GM19193 (cell line): Measurements from ENCODE around the gene SLAMF6.

ENCODE experiments used
- POLR2A ChIP-seq: IDR thresholded peaks from 4 replicates; pipeline ENCODE4 v1.6.1; 2011; ENCODE audit not compliant: insufficient read depth, insufficient read length; ENCODE audit errors: extremely low read depth

Gene SLAMF6

DNA sequence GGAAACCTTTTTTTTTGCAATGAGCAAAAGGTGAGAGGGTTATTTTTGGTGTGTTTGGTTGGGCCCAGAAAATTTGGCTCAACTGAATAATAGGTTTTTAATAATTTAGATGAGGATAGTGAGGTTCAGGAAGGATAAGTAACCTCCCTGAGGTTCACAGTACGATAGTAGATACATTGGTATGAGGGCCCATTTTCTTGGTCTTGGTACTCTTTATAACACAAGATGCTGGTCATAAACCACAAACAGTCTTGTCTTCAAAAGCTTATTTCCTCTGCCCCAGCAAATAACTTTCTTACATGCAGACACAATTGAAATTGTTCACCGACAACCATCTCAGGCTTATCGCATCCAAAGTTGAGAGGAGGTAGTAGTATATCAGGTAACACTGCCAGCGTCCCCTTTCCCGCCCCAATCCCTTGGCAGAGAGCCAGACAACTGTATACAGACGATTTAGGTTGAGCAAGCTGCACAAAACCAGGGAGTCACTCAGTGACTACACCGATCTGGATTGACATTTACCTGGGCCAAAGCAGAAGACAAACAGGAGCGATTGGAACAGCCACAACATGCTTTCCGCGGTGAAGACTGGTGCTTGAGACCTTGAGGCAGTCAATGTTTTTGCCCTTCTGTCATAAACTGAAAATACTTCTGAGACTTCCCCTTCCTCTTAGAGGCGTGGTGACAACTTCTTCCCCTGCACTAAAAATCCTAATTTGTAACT lies at the start of gene SLAMF6:
Gene SLAMF6 (minus strand): TSS at position 634 of the 724 bp plus-strand sequence. CDS start 63 bp downstream, at position 571.
- peak; percentile 69 for TF ChIP-seq POLR2A

GRCh38 chr1:160570840-160571239 lies 47.8 kb upstream of the SLAMF6 start:
- TF ChIP-seq POLR2A = no peak

DNA sequence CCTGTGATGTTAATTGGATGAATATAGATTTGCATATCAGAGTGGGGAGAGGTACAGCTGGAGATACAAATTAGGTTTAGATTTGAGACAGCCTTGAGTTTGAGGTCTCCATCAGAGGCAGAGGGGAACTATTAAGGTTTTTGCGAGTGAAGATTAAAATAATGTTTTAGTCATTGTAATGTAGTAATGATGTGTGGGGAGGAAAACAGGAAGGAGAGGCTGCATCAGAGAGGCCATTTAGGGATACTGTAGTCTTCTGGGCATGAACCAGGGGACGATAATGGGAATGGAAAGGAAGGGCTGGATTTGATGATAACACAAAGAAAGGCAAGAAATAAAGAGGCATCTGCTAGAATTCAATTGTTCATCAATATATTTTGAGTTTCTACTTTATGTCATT lies 46.8 kb upstream of the SLAMF6 start:
- TF ChIP-seq POLR2A = no peak

- TF ChIP-seq POLR2A = no peak
Observed at GRCh38 chr1:160567858-160568682, 45.0 kb upstream of the SLAMF6 start.

GRCh38 chr1:160567341-160567740 lies 44.3 kb upstream of the SLAMF6 start:
- TF ChIP-seq POLR2A = no peak

DNA sequence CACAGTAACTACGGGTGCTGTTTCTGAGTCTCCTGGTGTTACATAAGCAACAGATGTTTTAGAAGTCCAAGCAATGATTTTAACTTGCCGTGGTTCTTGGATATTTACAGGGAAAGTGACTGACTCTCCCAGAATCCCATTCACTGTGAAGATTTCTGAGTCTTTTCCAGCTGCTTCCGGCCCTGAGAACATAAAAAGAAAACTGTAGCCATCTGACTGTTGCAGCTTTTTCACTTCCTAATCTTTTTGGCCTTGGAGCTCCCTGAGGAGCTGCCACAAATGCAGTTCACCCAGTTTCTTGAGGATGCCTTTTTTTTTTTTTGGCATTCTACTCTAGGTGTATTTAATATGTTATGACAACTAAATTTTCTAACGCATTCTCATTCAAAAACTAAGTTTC lies 42.5 kb upstream of the SLAMF6 start:
- TF ChIP-seq POLR2A = no peak

DNA sequence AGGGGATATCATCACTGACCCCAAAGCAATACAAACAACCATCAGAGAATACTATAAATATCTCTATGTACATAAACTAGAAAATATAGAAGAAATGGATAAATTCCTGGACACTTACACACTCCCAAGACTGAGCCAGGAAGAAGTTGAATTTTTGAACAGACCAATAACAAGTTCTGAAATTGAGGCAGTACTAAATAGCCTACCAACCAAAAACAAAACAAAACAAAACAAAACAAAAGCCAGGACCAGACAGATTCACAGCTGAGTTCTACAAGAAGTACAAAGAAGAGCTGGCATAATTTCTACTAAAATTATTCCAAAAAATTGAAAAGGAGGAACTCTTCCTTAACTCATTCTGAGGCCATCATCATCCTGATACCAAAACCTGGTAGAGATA lies 37.8 kb upstream of the SLAMF6 start:
- TF ChIP-seq POLR2A = no peak

DNA sequence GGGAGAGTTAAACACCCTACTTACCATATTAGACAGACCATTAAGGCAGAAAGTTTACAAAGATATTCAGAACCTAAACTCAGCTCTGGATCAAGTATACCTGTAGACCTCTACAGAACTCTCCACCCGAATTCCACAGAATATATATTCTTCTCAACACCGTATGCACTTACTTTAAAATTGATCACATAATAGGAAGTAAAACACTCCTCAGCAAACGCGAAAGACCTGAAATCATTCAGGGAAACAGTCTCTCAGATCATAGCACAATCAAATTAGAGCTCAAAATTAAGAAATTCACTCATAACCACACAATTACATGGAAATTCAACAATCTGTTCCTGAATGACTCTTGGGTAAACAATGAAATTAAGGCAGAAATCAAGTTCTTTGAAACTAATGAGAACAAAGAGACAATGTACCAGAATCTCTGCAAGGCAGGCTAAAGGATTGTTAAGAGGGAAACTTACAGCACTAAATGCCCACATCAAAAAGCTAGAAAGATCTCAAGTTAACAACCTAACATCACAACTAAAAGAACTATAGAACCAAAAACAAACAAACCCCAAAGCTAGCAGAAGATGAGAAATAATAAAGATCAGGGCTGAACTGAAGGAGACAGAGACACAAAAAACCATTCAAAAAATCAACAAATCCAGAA lies 37.1 kb upstream of the SLAMF6 start:
- TF ChIP-seq POLR2A = no peak

- TF ChIP-seq POLR2A = no peak
Observed at GRCh38 chr1:160558660-160559380, 35.8 kb upstream of the SLAMF6 start.

GRCh38 chr1:160553778-160554177 lies 30.7 kb upstream of the SLAMF6 start:
- no peak for TF ChIP-seq POLR2A

DNA sequence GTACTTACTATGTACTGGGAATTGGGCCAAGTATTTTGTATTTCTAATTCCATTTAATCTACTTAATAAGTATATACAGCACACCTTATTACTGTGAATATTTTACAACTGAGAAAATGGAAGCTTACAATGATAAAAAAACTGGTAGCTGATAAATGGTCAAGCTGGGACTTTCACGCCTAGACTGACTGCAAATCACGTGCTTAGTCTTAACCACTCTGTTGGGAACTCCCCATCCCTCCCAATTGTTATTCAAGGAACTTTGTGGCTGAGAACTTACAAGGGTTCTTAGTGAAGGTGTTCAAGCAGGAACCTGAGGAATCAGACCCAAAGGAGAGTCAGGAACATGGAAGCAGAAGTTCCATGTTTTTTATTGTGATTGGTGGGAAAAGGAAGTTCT lies 29.4 kb upstream of the SLAMF6 start:
- TF ChIP-seq POLR2A = no peak

DNA sequence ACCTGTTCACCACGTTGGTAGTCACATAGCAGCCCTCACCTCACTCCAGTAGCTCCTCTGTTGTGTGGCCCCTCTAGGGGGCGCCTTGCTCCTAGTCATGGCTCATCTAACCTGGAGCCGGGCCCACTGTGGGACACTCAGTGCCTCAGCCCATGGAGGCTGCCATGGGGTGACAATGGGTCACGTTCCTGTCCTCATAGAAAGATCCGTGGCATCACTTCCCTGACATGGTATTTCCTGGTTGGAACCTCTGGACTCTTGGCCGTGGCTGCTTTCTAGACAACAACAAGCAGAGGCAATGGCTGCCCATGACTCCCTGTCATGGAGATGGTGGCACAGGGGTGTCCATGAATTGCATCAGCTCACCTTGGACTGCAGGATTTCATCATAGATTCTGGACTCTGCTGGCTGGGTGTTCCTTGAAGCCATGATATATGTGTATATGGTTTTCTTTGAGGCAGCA lies 27.5 kb upstream of the SLAMF6 start:
- no peak for TF ChIP-seq POLR2A

GRCh38 chr1:160549665-160550006 lies 26.6 kb upstream of the SLAMF6 start:
- no peak for TF ChIP-seq POLR2A

- TF ChIP-seq POLR2A = peak; percentile 48
Observed at GRCh38 chr1:160548960-160549664, 26.1 kb upstream of the SLAMF6 start.
